ENCODE data around the gene RNF167.
A peak's percentile ranks its signal among the peaks of the same experiment; 100 is the strongest.

The RNF167 gene

GRCh38 chr17:4939796-4940554 is at the start of gene RNF167, which contains the start of gene SLC25A11:
Gene RNF167, plus strand, starts transcription at chr17:4940268. Its CDS starts 642 bp downstream, at chr17:4940910.
Gene SLC25A11, minus strand, starts transcription at chr17:4940046. Its CDS starts 136 bp downstream, at chr17:4939910.
- peaks cover 49% of the 10 kb centered on the region for H3K36me3 ChIP-seq (ENCODE audit: low read depth)

GRCh38 chr17:4891411-4892410 is 48.4 kb upstream of the RNF167 start:
- H3K4me3 ChIP-seq (ENCODE audit: severe bottlenecking): no peak overlapping the region
- H3K27ac ChIP-seq (ENCODE audit: poor library complexity, severe bottlenecking): no peak overlapping the region
- no peaks in the 10 kb centered on the region for H3K27me3 ChIP-seq (ENCODE audit: insufficient read depth, poor library complexity, severe bottlenecking)
- no peaks in the 10 kb centered on the region for H3K9me3 ChIP-seq (ENCODE audit: severe bottlenecking)
- no peaks in the 10 kb centered on the region for H3K4me1 ChIP-seq (ENCODE audit: insufficient read depth, poor library complexity, severe bottlenecking)
- H3K36me3 ChIP-seq (ENCODE audit: low read depth): peaks cover 95% of the 10 kb centered on the region
- TF ChIP-seq CTCF (IDR thresholded peaks at IDR 0.05; ENCODE audit: poor library complexity, severe bottlenecking): no peak
- ATAC-seq (ENCODE audit: low read depth): no peak
- DNase-seq (ENCODE audit: low spot score): no peak

More at GRCh38 chr17:4939796-4940554, at the start of gene RNF167, which contains the start of gene SLC25A11:
- DNase-seq (ENCODE audit: low spot score) (peak; percentile 96), ATAC-seq (ENCODE audit: low read depth) (peak; percentile 78)
- Histone ChIP-seq H3K27me3 (ENCODE audit: insufficient read depth, poor library complexity, severe bottlenecking) (no peaks in the 10 kb centered on the region), H3K27ac (ENCODE audit: poor library complexity, severe bottlenecking) (peak within 1 kb of the TSS; percentile 99), H3K4me1 (ENCODE audit: insufficient read depth, poor library complexity, severe bottlenecking) (peaks cover 18% of the 10 kb centered on the region), H3K9me3 (ENCODE audit: severe bottlenecking) (no peaks in the 10 kb centered on the region), H3K4me3 (ENCODE audit: severe bottlenecking) (peak within 1 kb of the TSS; percentile 63)
- TF ChIP-seq CTCF (IDR thresholded peaks at IDR 0.05; ENCODE audit: poor library complexity, severe bottlenecking): no peak

GRCh38 chr17:4892499-4893221 is 47.4 kb upstream of the RNF167 start:
- no peak overlapping the region for H3K27ac ChIP-seq (ENCODE audit: poor library complexity, severe bottlenecking)
- TF ChIP-seq CTCF (IDR thresholded peaks at IDR 0.05; ENCODE audit: poor library complexity, severe bottlenecking): no peak
- no peak overlapping the region for H3K4me3 ChIP-seq (ENCODE audit: severe bottlenecking)
- peaks cover 92% of the 10 kb centered on the region for H3K36me3 ChIP-seq (ENCODE audit: low read depth)
- no peaks in the 10 kb centered on the region for H3K4me1 ChIP-seq (ENCODE audit: insufficient read depth, poor library complexity, severe bottlenecking)
- no peak for ATAC-seq (ENCODE audit: low read depth)
- H3K9me3 ChIP-seq (ENCODE audit: severe bottlenecking): no peaks in the 10 kb centered on the region
- no peaks in the 10 kb centered on the region for H3K27me3 ChIP-seq (ENCODE audit: insufficient read depth, poor library complexity, severe bottlenecking)
- no peak for DNase-seq (ENCODE audit: low spot score)

GRCh38 chr17:4893272-4893671 is 46.8 kb upstream of the RNF167 start:
- H3K4me1 ChIP-seq (ENCODE audit: insufficient read depth, poor library complexity, severe bottlenecking): no peaks in the 10 kb centered on the region
- peaks cover 85% of the 10 kb centered on the region for H3K36me3 ChIP-seq (ENCODE audit: low read depth)
- no peak overlapping the region for H3K27ac ChIP-seq (ENCODE audit: poor library complexity, severe bottlenecking)
- no peak for ATAC-seq (ENCODE audit: low read depth)
- DNase-seq (ENCODE audit: low spot score): no peak
- H3K27me3 ChIP-seq (ENCODE audit: insufficient read depth, poor library complexity, severe bottlenecking): no peaks in the 10 kb centered on the region
- no peak for TF ChIP-seq CTCF (IDR thresholded peaks at IDR 0.05; ENCODE audit: poor library complexity, severe bottlenecking)
- no peaks in the 10 kb centered on the region for H3K9me3 ChIP-seq (ENCODE audit: severe bottlenecking)
- no peak overlapping the region for H3K4me3 ChIP-seq (ENCODE audit: severe bottlenecking)

Data from RWPE2 (cell line).